Astrocyte (in vitro differentiated cells and primary cell): ENCODE measurements around the gene METTL21A. TPM values are rescaled to one million over a fixed set of nuclear protein-coding genes. Genes with fewer than 3 reads are reported as not detected.

Source experiments
- DNase-seq: peaks from one replicate; pipeline ENCODE4 v3.0.0-alpha.2; 2010; ENCODE audit warnings: low read depth
- FAIRE-seq: peaks from 2 replicates; lab custom pipeline; 2011; peaks lifted over from hg19 to GRCh38; lab: Jason Lieb, UNC
- H2AFZ ChIP-seq: 2 replicates; pipeline ENCODE4 v1.6.0; 2012; ENCODE audit warnings: low read depth, low read length, inconsistent platforms
- H3K27ac ChIP-seq: 2 replicates; pipeline ENCODE4 v1.5.1; 2011; ENCODE audit warnings: low read depth, low read length, inconsistent platforms
- H3K27me3 ChIP-seq: 2 replicates; pipeline ENCODE4 v1.6.0; 2011; ENCODE audit warnings: low read length, inconsistent platforms; ENCODE audit not compliant: insufficient read depth
- H3K36me3 ChIP-seq: 2 replicates; pipeline ENCODE4 v1.5.1; 2011; ENCODE audit warnings: low read length, inconsistent platforms; ENCODE audit not compliant: insufficient read depth
- H3K4me1 ChIP-seq: 2 replicates; pipeline ENCODE4 v1.5.1; 2011; ENCODE audit warnings: low read length, inconsistent platforms; ENCODE audit not compliant: insufficient read depth
- H3K4me2 ChIP-seq: 2 replicates; pipeline ENCODE4 v1.6.0; 2012; ENCODE audit warnings: low read length, inconsistent platforms
- H3K4me3 ChIP-seq: 2 replicates; pipeline ENCODE4 v1.5.1; 2011; ENCODE audit warnings: low read depth, mild to moderate bottlenecking, low read length, inconsistent platforms; ENCODE audit not compliant: insufficient read depth
- H3K79me2 ChIP-seq: 2 replicates; pipeline ENCODE4 v1.6.0; 2012; ENCODE audit warnings: mild to moderate bottlenecking, low read length, inconsistent platforms; ENCODE audit not compliant: insufficient read depth
- H3K9ac ChIP-seq: 2 replicates; pipeline ENCODE4 v1.6.0; 2012; ENCODE audit warnings: mild to moderate bottlenecking, low read length, inconsistent platforms
- H3K9me3 ChIP-seq: 2 replicates; pipeline ENCODE4 v1.5.1; 2012; ENCODE audit warnings: low read depth, mild to moderate bottlenecking, low read length, inconsistent platforms; ENCODE audit not compliant: insufficient read depth
- H4K20me1 ChIP-seq: 2 replicates; pipeline ENCODE4 v1.6.0; 2012; ENCODE audit warnings: low read length, inconsistent platforms; ENCODE audit not compliant: insufficient read depth
- H3K27ac Mint-ChIP-seq: one replicate; pipeline ENCODE4 v1.8.0; 2021; ENCODE audit warnings: mild to moderate bottlenecking, mixed read lengths; ENCODE audit not compliant: unreplicated experiment
- H3K27me3 Mint-ChIP-seq: one replicate; pipeline ENCODE4 v1.8.0; 2021; ENCODE audit warnings: low read depth, mixed read lengths; ENCODE audit not compliant: unreplicated experiment
- H3K36me3 Mint-ChIP-seq: one replicate; pipeline ENCODE4 v1.8.0; 2021; ENCODE audit warnings: low read depth, mixed read lengths; ENCODE audit not compliant: unreplicated experiment
- H3K4me1 Mint-ChIP-seq: one replicate; pipeline ENCODE4 v1.8.0; 2021; ENCODE audit warnings: low read depth, mixed read lengths; ENCODE audit not compliant: unreplicated experiment
- H3K4me3 Mint-ChIP-seq: one replicate; pipeline ENCODE4 v1.8.0; 2021; ENCODE audit warnings: mild to moderate bottlenecking, moderate library complexity, mixed read lengths; ENCODE audit not compliant: unreplicated experiment
- H3K9me3 Mint-ChIP-seq: one replicate; pipeline ENCODE4 v1.8.0; 2021; ENCODE audit warnings: mild to moderate bottlenecking, mixed read lengths; ENCODE audit not compliant: unreplicated experiment
- CTCF ChIP-seq: IDR thresholded peaks from 2 replicates; pipeline ENCODE4 v1.5.1; 2011; ENCODE audit warnings: low read depth, mild to moderate bottlenecking, inconsistent platforms, low read length, moderate library complexity; ENCODE audit not compliant: insufficient read depth
- EZH2 ChIP-seq: IDR thresholded peaks from 2 replicates; pipeline ENCODE4 v1.6.1; 2012; ENCODE audit warnings: mild to moderate bottlenecking, low read length, inconsistent platforms; ENCODE audit not compliant: insufficient read depth
- total RNA-seq: library from RNA; stranded (reverse); gene quantifications from 2 replicates; pipeline ENCODE4 v1.2.1, GENCODE V29; 2021

METTL21A gene
- total RNA-seq, 1 donor from 2014 or later: 16.1 TPM

DNA sequence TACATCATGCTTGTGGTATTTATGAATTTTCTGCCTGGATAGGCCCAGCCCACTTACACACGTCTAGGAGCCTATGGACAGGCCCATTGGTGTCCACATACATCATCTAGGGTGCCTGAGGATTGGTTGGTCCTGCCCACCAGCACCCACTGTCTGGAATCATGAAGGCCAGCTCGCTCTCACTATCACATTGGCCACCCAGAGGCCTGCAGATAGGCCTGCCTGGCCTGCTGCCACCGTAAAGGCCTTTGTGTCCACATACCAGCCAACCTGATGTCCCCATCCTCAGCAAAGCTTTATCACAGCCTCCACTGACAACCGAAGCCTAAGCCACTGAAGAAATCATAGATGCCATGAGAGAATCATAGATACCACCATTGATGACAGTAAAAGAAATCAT is 40.2 kb downstream of the METTL21A start:
- H3K79me2 ChIP-seq: no peaks in the 10 kb centered on the region
- no peaks in the 10 kb centered on the region for H4K20me1 ChIP-seq
- Mint-ChIP-seq H3K27ac (no peak overlapping the region), H3K9me3 (no peaks in the 10 kb centered on the region), H3K27me3 (no peaks in the 10 kb centered on the region), H3K4me3 (no peak overlapping the region), H3K36me3 (peaks cover 22% of the 10 kb centered on the region), H3K4me1 (no peaks in the 10 kb centered on the region)
- no peak overlapping the region for H3K27ac ChIP-seq
- H3K4me3 ChIP-seq: no peak overlapping the region
- peaks cover 30% of the 10 kb centered on the region for H3K36me3 ChIP-seq
- H3K9ac ChIP-seq: no peak overlapping the region
- no peaks in the 10 kb centered on the region for H3K4me1 ChIP-seq
- no peak overlapping the region for H3K4me2 ChIP-seq
- H3K27me3 ChIP-seq: no peaks in the 10 kb centered on the region
- FAIRE-seq: no peak
- no peak overlapping the region for H2AFZ ChIP-seq
- no peak for DNase-seq
- TF ChIP-seq EZH2: no peak
- no peak for TF ChIP-seq CTCF
- no peaks in the 10 kb centered on the region for H3K9me3 ChIP-seq

DNA sequence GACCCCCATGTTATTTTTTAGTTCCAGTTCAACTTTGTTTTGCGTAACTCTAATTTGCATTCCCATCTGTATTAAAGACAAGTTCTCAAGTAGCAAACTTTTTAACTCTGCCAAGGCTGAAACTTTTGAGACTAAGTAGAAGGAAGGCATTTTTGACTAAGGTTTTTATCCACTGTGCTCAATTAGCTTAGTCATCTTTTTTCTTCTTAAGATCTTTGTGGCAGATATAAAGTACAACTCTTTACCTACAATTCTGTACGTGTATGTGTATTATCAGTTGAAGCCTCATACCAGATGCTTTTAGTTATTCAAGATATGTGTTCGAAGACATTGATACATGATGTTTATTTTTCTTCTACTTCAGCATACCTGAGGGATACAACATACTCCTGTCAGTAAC is 53.8 kb downstream of the METTL21A start:
- Mint-ChIP-seq H3K4me3 (no peak overlapping the region), H3K27ac (no peak overlapping the region)

More for the DNA sequence above, 53.8 kb downstream of the METTL21A start:
- Histone ChIP-seq H3K27ac (no peak overlapping the region), H4K20me1 (no peaks in the 10 kb centered on the region), H3K36me3 (peaks cover 36% of the 10 kb centered on the region), H3K27me3 (no peaks in the 10 kb centered on the region), H3K9ac (no peak overlapping the region), H3K9me3 (no peaks in the 10 kb centered on the region), H3K4me3 (no peak overlapping the region), H3K79me2 (no peaks in the 10 kb centered on the region), H3K4me1 (no peaks in the 10 kb centered on the region), H2AFZ (no peak overlapping the region), H3K4me2 (no peak overlapping the region)
- DNase-seq: no peak
- no peak for TF ChIP-seq CTCF
- TF ChIP-seq EZH2: no peak
- no peaks in the 10 kb centered on the region for H3K27me3 Mint-ChIP-seq
- peaks cover 6% of the 10 kb centered on the region for H3K36me3 Mint-ChIP-seq
- H3K9me3 Mint-ChIP-seq: no peaks in the 10 kb centered on the region
- H3K4me1 Mint-ChIP-seq: no peaks in the 10 kb centered on the region
- peak; percentile 9 for FAIRE-seq
